Esophagus muscularis mucosa (tissue), 4 donors: ENCODE results near the gene PRMT3. TPM values are rescaled to one million over a fixed set of nuclear protein-coding genes. Genes with fewer than 3 reads are reported as not detected.

ENCODE experiments used
- DNase-seq: peaks from one replicate; pipeline ENCODE4 v3.0.0-alpha.2; 2017; ENCODE audit errors: extremely low spot score
- H3K27ac ChIP-seq, 4 donors: fragments of 200-600 bp; sonication (generic); replicated peaks in 1 of 4; 1 replicate in 3 of 4; 2 replicates in 1 of 4; pipeline ENCODE4 v1.5.1; 2016 to 2019; ENCODE audit warnings: mild to moderate bottlenecking in 1 of 4
- H3K27me3 ChIP-seq, 4 donors: fragments of 200-600 bp; sonication (generic); one replicate each; pipeline versions ENCODE4 v1.5.1 to v1.6.0; 2016 to 2019
- H3K36me3 ChIP-seq, 4 donors: fragments of 200-600 bp; sonication (generic); one replicate each; pipeline ENCODE4 v1.5.1; 2016 to 2019
- H3K4me1 ChIP-seq, 4 donors: fragments of 200-600 bp; sonication (generic); one replicate each; pipeline ENCODE4 v1.5.1; 2016 to 2019
- H3K4me3 ChIP-seq, 4 donors: fragments of 200-600 bp; sonication (generic); 1 replicate in 2 of 4; 2 replicates in 2 of 4; pipeline ENCODE4 v1.5.1; 2016 to 2019; ENCODE audit warnings: mild to moderate bottlenecking in 4 of 4, moderate library complexity in 1 of 4
- H3K9me3 ChIP-seq, 4 donors: fragments of 200-600 bp; sonication (generic); 1 replicate in 3 of 4; 2 replicates in 1 of 4; pipeline ENCODE4 v1.5.1; 2016 to 2019
- EP300 ChIP-seq: sonication (generic); formaldehyde crosslinking; IDR thresholded peaks from one replicate; pipeline ENCODE4 v1.6.1; 2017; ENCODE audit warnings: antibody characterized with exemption
- POLR2A ChIP-seq: fragments of 450-650 bp; IDR thresholded peaks from one replicate; pipeline ENCODE4 v1.6.1; 2017; ENCODE audit warnings: antibody characterized with exemption, moderate library complexity, mild to moderate bottlenecking, low read depth
- POLR2AphosphoS5 ChIP-seq, 2 donors: sonication (generic); formaldehyde crosslinking; IDR thresholded peaks; one replicate each; pipeline ENCODE4 v1.6.1; 2017; ENCODE audit warnings: antibody characterized with exemption in 2 of 2
- WGBS: methylation state at CpG from one replicate; pipeline ENCODE4 v1.1.5; 2018; 5-methylcytosine and 5-hydroxymethylcytosine counted together
- intact Hi-C: fragments of 100-400 bp; cut with DNase I; formaldehyde crosslinking; loops from one replicate; pipeline ENCODE4 v1.15.1; 2023
- total RNA-seq, 4 donors: library from RNA; depleted of rRNA; stranded (reverse); fragments of >200 nt; gene quantifications; one replicate each; pipeline versions ENCODE4 v1.1.0 to v1.2.1, GENCODE V29; 2016
- TF ChIP-seq, protein P1 (sequence below), 3 experiments: fragments of 200-600 bp in 2 of 3; fragments of 450-650 bp in 1 of 3; sonication (generic) in 2 of 3; IDR thresholded peaks; one replicate each; pipeline ENCODE4 v1.5.1; 2017 to 2019; ENCODE audit warnings: antibody characterized with exemption in 3 of 3, mild to moderate bottlenecking in 2 of 3, moderate library complexity in 1 of 3

The PRMT3 gene
- total RNA-seq, 4 donors from 2014 or later, result 11.3 to 19.9 (median 16.1) TPM

DNA sequence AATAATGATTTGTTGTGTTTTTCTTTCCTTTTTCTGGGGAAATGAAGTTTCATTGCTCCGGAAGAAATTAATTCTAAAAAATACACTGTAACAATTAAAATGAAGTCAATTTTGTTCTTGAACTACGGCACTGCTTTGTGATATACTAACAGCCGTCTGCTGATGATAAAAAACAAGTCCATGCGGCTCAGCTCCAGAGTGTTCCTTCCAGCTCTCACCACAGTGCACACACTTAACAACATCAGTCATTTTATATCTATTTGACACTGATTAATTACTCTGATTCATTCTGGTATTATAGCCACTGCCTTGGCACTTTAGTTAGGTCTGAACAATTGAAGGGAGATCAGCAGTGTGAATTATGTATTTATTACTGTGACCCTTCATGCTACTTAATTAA, 114.5 kb downstream of the PRMT3 start:
- no peak overlapping the region for H3K27ac ChIP-seq
- no peaks in the 10 kb centered on the region for H3K4me1 ChIP-seq
- H3K9me3 ChIP-seq, result no peaks in the 10 kb centered on the region
- H3K4me3 ChIP-seq, result no peak overlapping the region
- intact Hi-C loops, result no loop called here
- no peak for DNase-seq
- H3K27me3 ChIP-seq, result no peaks in the 10 kb centered on the region
- WGBS, result 91% methylated on average over 4 of the region's 4 CpGs
- peaks cover 0 to 14% (median 3%) of the 10 kb centered on the region in 4 donors for H3K36me3 ChIP-seq
- no peak for TF ChIP-seq POLR2AphosphoS5 (IDR thresholded peaks at IDR 0.05)
- TF ChIP-seq, protein P1, sequence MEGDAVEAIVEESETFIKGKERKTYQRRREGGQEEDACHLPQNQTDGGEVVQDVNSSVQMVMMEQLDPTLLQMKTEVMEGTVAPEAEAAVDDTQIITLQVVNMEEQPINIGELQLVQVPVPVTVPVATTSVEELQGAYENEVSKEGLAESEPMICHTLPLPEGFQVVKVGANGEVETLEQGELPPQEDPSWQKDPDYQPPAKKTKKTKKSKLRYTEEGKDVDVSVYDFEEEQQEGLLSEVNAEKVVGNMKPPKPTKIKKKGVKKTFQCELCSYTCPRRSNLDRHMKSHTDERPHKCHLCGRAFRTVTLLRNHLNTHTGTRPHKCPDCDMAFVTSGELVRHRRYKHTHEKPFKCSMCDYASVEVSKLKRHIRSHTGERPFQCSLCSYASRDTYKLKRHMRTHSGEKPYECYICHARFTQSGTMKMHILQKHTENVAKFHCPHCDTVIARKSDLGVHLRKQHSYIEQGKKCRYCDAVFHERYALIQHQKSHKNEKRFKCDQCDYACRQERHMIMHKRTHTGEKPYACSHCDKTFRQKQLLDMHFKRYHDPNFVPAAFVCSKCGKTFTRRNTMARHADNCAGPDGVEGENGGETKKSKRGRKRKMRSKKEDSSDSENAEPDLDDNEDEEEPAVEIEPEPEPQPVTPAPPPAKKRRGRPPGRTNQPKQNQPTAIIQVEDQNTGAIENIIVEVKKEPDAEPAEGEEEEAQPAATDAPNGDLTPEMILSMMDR (IDR thresholded peaks at IDR 0.05), result no peak
- no peak for TF ChIP-seq POLR2A

DNA sequence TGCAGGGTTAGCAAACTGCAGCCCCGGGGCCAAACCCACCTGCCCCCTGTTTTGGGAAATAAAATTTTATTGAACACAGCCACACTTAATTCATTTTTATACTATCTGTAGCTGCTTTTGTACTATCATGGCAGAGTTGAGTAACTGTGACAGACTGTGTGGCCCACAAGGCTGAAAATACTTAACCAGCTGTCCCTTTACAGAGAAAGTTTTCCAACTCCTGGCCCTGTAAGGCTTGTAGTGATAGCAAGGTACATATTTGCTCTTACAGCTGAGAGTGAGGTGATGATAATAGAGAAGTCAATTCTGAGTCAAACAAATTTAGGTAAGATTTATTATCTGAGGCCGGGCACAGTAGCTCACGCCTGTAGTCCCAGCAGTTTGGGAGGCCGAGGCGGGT, 124.5 kb downstream of the PRMT3 start:
- Histone ChIP-seq H3K9me3 (no peaks in the 10 kb centered on the region), H3K4me1 (no peaks in the 10 kb centered on the region), H3K4me3 (no peak overlapping the region), H3K27ac (no peak overlapping the region), H3K36me3 (peaks cover 0 to 22% (median 4%) of the 10 kb centered on the region in 4 donors), H3K27me3 (no peaks in the 10 kb centered on the region)
- no peak for DNase-seq
- 97% methylated on average over 5 of the region's 5 CpGs for WGBS
- TF ChIP-seq POLR2AphosphoS5 (IDR thresholded peaks at IDR 0.05), result no peak
- TF ChIP-seq, protein P1 (IDR thresholded peaks at IDR 0.05), result no peak
- TF ChIP-seq POLR2A, result no peak
- TF ChIP-seq EP300, result no peak
- intact Hi-C loops, result no loop called here

DNA sequence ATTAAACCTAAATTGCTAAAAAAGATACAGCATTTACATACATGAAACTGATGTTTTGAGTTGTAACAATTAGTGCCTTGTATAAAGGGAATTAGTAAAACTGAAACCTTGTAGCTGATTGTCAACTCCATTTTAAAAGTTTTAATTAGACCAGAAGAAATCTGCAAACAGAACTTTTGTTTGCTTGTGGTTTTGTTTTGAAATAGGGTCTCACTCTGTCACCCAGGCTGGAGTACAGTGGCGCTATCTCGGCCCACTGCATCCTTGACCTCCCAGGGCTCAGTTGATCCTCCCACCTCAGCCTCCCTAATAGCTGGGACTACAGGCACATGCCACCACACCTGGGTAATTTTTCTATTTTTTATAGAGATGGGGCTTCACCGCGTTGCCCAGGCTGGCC, 125.4 kb downstream of the PRMT3 start:
- DNase-seq, result no peak
- Histone ChIP-seq H3K27ac (no peak overlapping the region), H3K4me1 (no peaks in the 10 kb centered on the region), H3K27me3 (no peaks in the 10 kb centered on the region), H3K36me3 (peaks cover 0 to 17% (median 4%) of the 10 kb centered on the region in 4 donors), H3K4me3 (no peak overlapping the region), H3K9me3 (no peaks in the 10 kb centered on the region)
- intact Hi-C loops, result no loop called here
- 94% methylated on average over 4 of the region's 4 CpGs for WGBS
- TF ChIP-seq POLR2A (no peak), POLR2AphosphoS5 (IDR thresholded peaks at IDR 0.05) (no peak)
- TF ChIP-seq, protein P1 (IDR thresholded peaks at IDR 0.05), result no peak

DNA sequence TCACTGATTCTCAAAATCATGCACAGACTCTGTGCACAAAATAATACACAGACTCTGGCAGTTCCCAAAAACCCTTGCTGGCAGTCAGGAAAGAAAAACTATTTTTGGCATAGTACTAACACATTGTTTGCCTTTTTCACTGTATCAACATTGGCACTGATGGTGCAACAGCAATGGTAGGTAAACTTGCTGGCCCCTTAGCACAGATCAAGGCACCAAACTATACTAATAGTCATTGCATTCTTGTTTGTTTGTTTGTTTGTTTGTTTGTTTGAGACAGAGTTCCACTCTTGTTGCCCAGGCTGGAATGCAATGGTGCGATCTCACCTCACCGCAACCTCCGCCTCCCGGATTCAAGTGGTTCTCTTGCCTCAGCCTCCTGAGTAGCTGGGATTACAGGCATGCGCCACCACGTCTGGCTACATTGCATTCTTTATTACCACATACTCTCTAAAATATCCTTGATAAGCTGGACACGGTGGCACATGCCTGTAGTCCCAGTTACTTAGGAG, 130.9 kb downstream of the PRMT3 start:
- no peaks in the 10 kb centered on the region for H3K36me3 ChIP-seq
- no peaks in the 10 kb centered on the region for H3K9me3 ChIP-seq
- no peak overlapping the region for H3K4me3 ChIP-seq
- no peak for DNase-seq
- H3K27ac ChIP-seq, result no peak overlapping the region
- H3K4me1 ChIP-seq, result no peaks in the 10 kb centered on the region
- TF ChIP-seq, protein P1 (IDR thresholded peaks at IDR 0.05), result no peak
- intact Hi-C loops, result no loop called here
- H3K27me3 ChIP-seq, result no peaks in the 10 kb centered on the region
- WGBS, result 91% methylated on average over 7 of the region's 7 CpGs

DNA sequence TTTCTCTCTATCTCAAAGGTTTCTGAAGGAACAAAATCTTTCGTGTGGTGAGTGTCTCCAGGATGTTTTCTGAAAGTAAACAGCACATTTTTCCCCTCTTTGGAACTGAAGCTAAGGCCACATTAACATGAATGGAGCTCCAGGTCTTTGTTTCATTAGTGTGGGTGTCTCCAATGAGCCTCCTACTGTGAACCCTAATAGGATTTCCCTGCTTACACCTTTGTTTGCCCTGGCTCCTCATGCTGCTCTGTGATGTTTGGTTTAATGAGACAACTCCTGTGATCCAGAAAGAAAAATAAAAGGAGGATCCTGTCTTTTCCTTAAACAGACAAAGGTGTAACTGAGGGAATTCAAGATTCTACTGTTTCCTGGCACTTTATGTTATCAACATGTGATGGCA, 135.0 kb downstream of the PRMT3 start:
- Histone ChIP-seq H3K4me1 (no peaks in the 10 kb centered on the region), H3K36me3 (no peaks in the 10 kb centered on the region), H3K9me3 (no peaks in the 10 kb centered on the region), H3K27ac (no peak overlapping the region), H3K27me3 (no peaks in the 10 kb centered on the region), H3K4me3 (no peak overlapping the region)
- intact Hi-C loops, result no loop called here
- TF ChIP-seq POLR2AphosphoS5 (IDR thresholded peaks at IDR 0.05) (no peak), POLR2A (no peak), EP300 (no peak)
- TF ChIP-seq, protein P1 (IDR thresholded peaks at IDR 0.05), result no peak
- WGBS, result 24% methylated on average over 1 of the region's 1 CpG
- DNase-seq, result no peak
